Activated gamma-delta T cell (primary cell): ENCODE measurements around the gene GUK1.

Experiments used
- DNase-seq: peaks from one replicate; lab custom pipeline; 2025; lab: John Stamatoyannopoulos, UW

Gene GUK1

DNA sequence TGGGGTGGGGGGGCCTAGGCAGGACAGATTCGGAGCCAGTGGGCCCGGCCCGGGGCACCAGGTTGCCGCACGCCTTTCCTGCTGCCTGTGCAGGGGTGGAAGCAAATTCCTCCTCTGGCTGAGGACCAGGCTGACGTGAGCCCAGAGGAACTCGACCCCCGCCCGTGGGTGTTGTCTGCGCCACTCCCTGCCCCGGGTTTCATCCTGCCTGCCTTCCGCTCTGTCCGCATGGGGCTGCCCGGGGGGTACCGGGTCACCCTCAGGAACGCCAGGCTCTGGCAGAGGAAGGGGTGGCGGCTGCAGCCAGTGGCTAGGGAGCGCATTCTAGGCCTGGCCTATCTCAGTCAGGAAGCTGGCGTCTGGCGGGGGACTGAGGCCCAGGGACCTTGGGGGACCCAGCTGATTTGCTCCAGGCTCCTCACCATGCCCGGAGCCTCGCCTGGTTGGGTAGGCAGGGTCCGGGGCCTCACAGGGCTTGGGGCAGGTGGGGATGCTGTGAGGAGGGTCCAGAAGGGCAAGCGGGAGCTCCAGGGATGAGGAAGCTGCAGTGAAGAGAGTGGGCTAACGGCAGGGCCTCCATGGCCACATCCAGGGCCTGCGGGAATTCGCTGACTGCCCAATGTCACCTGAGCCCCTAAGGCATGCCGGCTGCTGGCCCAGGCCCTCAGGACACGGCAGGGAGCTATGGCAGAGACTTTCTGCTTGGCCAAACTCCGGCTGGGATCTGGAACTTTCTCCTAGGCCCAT, 23.1 kb downstream of the GUK1 start:
- DNase-seq = no peak

DNA sequence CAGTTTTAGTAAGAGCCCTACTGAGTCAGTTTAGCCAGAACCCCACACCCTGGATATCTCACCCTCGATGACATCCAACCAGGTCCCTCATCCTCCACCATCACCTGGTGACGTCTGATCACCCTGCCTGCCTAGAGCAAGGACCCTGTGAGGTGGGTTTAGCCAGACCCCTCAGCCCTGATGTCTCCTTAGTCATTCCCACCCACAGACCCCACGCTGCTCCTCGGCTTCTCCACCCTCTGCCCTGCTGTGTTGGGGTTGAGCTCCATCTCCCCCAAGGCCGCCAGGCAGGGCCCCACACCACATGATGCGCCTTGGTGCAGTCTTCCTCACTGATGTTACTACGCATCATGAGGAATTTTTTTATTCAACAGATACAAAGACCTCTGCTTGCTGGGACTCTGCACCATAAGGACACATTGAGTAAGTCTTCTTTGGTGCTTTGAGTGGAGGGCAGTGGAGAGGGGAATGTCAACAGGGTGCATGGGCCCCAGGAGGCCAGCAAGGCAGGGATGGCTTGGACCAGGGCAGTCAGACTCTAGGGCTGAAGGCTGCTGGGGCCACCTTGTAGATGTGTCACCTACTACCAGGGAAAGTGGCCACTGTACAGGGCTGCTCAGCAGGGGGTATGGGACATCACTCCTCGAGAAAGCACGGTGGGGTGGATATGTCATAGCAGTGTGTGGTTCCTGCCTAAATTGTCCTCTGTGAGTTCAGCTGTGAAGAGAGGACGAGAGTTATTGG, 23.9 kb downstream of the GUK1 start:
- DNase-seq = no peak

DNA sequence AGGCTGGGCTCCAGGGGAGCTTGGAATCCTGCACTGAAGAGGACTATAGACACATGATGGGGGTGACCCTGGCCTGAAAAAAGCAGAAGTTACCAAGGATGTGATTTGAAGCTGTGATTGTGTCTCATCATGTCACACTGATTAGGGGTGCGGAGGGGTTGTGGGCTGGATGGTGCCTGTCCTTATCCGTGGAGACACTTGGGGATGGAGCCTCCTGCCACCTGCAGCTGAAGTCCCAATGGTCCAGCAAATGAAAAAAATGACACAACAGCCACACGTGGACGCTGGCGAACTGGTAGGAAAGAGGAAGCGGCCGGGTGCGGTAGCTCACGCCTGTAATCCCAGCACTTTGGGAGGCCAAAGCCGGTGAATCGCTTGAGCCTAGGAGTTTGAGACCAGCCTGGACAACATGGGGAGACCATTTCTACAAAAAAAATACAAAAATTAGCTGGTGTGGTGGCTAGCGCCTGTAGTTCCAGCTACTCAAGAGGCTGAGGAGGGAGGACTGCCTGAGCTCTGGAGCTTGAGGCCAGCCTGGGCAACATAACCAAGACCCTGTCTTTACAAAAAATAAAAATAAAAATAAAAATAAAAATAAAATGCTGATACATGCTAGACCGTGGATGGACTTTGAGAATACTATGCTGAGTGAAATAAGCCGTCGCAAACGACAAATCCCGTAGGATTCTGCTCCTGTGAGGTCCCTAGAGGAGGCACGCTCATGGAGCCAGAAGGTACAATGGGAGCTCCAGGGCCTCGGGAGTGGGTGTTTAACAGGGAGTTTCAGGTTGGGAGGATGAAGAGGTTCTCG, 24.7 kb downstream of the GUK1 start:
- no peak for DNase-seq

DNA sequence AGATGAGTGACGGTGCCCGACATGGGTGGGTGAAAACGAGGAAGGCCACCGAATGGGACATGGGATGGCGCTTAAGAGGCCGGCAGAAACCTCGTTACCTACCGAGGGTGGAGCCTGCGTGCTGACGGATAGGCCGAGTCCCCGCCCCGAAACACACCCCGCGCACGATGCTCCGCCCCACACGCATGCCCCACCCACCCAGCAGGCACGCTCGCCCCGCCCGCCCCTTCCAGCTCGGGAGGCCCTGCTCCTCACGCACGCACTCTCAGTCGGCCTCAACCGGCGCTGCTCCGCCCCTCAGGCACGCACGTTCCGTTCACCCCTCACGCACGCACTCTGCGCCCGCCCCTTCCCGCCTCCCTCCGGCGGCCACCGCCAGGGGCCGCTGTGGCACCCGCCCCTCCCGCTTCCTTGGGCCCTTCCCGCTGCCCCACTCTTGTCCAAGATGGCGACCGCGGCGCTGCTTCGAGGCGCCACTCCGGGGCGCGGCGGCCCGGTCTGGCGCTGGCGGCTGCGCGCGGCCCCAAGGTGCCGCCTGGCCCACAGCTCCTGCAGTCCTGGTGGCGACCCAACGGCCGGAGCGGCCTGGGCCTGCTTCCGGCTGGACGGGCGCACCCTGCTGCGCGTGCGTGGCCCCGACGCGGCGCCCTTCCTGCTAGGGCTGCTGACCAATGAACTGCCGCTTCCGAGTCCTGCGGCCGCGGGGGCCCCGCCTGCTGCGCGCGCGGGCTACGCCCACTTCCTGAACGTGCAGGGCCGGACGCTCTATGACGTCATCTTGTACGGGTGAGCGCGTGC, 25.5 kb downstream of the GUK1 start, which contains the start of gene IBA57:
IBA57 (plus strand) TSS at position 433 of the 798 bp plus-strand sequence; CDS start at position 446, 13 bp downstream.
- peak; percentile 100 for DNase-seq

DNA sequence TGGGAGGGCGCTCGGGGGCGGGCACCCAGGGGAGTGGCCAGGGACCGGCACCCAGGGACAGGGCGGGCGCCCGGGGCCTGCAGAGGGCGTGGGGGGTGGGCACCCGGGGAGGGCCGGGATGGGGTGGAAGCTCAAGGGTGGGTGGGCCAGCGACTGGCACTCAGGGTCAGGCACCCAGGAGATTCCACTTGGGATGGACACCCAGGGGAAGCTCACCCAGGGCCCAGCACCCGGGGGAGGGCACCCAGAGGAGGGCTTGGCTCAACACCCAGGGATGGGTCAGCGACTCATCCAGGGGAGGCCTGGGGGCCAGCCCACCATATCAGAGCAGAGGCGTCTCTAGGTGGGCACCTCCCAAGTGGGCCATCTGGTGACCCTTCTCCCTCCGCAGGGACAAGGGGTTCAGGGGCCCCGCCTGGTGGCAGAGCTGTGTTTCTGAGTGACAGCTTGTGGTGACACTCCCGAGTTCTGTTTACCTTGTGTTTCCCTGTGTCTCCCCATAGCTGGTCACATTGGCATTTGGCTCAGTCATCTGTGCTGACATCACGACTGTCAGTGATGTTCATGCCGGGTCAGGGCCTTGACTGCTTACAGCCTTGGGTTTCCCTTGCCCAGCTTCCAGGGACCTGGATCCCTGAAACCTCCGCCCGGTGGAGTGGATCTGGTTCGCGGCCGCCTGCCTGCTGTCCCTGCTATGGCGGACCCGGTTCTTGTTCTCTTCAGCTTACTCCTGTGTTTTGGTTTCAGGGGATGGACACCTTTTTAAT, 26.3 kb downstream of the GUK1 start:
- no peak for DNase-seq

DNA sequence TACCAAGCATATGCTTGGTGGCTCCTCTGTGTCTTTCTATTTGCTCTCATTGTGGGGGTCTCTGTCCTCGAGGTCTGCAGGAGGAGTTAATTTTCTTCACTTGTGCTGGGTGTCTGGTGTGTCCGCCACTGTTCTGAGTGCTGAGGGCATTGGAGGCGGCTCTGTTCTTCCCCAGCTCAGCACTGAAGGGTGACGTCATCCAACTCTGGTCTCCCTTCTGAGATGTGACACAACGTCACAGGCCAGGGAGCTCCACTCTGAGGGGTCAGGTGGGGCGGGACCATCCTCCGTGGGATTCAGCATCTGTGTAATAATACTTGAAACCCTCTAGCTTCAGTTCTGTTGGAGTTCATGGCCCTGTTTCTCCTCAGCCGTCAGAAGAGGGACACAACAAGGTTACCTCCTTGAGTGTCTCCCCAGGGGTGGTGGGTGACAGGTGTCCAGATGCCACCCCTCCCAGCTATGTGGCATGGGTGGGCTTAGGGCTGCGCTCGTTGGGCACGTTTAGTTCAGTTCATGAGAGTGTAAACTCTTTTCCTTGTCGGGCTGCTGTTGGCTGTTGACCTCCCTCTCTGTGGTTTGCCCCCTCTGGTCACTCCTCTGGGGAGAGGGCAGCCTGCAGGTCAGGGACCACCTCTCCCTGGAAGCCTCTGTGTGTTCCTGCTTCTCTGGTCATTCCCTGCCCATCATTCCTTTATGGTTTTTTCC, 28.6 kb downstream of the GUK1 start:
- DNase-seq = no peak

DNA sequence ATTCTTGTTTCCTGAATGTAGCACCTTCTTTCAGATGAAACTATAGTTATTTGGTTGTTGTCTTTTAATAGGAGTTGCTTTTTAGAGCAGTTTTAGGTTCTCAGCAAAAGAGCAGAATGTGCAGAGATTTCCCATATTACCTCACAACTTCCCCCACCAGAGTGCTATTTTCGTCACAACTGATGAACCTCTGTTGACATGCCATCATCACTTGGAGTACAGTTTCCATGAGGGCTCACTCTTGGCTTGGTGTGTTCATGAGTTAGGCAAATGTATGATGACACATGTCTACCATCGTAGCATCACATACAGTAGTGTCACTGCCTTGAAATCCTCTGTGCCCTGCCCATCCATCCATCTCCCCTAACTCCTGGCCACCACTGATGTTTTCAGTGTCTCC, 29.3 kb downstream of the GUK1 start:
- no peak for DNase-seq

DNA sequence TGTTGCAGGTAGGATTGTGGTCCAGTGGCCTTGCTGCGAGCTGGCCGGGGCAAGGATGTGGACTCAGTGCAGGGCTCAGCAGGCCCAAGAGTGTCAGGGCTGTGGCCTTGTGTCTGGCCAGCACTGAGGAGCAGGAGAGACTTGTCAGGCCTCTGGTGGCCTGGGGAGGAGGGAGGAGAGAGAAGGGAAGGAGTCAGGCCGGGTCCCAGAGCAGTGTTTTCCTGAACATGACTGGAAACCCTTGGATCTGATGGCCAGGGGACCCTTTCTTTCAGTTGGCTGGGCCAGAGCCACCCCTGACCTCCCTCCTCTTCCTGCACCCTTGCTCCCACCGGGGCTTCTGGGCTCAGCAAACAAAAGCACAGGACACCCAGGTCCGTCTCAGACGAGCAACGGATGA, 30.6 kb downstream of the GUK1 start:
- no peak for DNase-seq

DNA sequence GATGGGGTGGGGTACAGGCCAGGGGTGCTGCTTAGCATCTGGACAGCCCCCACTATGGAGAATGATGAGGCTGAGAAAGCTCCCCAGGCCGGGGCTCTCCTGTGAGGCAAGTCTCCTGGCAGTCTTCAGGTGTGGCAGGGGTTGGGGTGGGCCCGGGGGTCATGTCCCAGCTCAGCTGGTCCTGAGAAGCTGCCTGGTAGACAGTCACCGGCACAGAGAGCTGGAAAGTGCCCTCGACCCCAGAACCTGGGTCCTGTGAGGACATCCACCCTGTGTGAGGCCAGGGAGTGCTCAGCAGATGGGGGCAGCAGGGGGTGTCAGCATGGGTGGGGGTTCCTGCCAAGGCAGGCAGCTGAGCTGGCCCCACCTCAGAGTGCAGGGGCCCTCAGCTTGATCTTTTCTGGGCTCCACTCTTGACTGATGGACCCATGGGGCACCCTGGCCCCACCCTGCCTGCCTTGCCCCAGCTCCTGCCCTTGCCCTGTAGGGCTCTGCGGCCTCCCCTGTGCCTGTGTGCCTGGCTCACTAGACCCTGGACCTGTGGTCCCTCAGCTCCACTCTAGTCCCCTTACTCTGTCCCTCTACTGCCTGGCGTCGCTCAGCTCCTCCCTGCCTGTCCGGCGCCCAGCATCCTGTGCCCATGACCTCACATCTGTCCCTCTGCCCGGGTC, 31.3 kb downstream of the GUK1 start:
- no peak for DNase-seq

DNA sequence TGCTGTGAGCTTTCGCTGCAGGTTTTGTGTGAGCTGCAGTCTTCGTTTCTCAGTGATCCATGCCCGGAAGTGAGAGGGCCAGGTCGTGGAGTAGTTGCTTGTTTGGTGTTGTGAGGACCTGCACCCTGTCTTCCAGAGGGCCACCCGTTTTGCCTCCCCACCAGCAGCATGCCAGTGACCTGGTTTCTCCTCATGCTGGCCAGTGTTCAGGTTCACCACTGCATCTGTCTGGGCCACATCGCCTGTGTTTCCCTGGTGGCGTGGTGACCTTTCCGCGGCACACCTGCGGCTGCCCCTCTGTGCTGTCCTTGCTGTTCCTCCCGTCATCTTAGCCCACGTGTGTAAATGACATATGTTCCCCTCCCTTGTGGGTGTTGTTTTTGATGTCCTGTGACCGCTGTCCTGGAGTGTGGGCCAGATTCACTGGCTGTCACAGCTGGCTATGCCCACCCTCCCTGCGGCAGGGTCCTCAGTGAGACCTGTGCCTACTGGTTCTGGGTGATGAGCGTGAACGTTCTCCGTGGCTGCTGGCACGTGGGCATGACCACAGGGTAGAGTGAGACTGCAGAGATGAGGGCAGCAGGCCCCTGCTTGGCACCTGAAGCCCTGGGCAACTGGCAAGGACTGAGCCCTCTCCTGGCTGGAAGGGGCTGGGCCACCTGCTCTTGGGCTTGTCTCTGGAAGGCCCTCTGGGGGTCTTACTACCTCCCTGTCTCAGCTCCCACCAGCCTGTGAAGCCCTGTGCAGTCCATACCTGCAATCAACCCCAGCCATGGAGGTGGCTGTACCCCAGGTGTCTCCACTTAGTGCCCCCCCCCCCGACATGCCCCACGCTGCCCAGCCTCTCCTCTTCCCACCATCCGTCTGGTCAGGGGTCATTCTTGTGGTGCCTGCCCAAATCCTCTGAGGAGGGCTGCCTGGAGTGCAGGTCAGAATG, 32.8 kb downstream of the GUK1 start:
- DNase-seq = no peak

DNA sequence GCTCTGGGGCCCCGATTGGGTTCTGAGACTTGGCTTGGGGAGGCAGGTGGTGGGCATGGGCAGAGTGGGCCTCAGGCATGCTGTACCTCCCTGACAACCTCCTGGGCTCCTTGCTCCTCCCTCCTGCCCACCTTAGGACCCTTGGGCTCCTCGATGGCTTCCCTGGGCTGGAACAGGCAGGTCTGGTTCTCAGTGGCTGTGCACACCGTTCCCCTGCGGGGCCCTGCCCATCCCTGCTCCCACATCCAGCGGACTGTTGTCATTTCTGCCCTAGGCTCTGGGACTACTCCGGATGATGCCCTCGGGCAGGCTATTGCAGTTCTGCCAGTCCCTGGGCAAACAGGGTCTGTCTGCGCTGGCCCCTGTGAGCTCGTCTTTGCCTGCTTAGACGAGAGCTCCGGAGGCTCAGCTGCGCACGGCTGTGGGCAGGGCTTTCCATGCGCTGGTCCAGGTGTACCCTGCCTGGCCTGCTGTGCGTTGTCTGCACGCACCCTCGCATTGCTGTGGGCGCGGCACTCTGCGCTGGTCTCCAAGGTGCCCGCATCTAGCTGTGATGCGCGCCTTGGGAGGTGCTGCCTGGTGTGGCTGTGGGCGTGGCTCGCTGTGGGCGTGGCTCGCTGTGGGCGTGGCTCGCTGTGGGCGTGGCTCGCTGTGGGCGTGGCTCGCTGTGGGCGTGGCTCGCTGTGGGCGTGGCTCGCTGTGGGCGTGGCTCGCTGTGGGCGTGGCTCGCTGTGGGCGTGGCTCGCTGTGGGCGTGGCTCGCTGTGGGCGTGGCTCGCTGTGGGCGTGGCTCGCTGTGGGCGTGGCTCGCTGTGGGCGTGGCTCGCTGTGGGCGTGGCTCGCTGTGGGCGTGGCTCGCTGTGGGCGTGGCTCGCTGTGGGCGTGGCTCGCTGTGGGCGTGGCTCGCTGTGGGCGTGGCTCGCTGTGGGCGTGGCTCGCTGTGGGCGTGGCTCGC, 33.7 kb downstream of the GUK1 start:
- peak; percentile 30 for DNase-seq

DNA sequence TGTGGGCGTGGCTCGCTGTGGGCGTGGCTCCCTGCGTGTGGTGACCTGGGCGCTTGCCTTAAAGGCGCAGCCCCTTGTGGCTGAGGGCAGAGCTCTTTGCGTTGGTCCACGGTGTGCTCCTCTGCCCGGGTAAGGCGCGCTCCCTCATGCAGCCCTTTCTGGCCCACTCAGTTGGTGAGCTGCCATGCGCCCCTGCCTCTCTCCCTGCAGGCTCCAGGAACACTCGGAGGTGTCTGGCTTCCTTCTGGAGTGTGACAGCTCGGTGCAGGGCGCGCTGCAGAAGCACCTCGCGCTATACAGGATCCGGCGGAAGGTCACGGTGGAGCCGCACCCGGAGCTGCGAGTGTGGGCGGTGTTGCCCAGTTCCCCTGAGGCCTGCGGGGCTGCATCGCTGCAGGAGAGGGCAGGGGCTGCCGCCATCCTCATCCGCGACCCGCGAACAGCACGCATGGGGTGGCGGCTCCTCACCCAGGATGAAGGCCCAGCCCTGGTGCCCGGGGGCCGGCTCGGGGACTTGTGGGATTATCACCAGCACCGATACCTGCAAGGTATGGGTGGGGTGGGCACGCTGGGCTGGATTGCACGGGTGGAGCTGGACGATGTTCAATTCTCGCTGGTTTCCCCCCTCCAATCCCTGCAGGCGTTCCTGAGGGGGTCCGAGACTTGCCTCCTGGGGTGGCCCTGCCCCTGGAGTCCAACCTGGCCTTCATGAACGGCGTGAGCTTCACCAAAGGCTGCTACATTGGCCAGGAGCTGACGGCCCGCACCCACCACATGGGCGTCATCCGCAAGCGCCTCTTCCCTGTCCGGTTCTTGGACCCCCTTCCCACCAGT, 34.6 kb downstream of the GUK1 start:
- DNase-seq = peak; percentile 35

DNA sequence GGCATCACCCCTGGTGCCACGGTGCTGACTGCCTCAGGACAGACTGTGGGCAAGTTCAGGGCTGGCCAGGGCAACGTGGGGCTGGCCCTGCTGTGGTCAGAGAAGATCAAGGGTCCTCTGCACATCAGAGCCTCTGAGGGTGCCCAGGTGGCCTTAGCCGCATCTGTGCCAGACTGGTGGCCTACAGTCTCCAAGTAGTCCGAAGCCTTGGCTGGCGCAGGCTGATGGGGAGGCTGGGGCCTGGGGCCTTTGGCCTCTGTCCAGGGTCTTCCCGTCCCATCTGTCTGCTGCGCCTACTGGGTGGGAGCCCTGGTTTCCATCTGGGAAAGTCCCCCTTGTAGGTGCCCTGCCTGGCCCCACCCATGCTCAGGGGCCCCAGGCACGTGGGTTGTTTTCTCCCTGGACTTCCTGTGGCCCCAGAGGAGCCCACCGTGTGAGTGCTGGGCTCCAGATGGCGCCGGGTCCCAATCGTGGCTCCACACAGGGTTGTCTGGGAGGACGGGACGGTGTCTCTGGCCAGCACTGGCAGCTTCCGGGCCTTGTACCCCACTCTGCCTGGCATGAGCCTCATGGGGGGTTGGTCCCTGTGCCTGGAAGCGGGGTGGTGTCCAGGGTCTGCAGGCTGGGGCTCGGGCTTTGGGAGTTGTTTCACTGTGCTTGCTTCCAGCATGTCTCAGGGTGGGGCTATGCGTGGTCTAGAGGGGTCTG, 35.4 kb downstream of the GUK1 start:
- DNase-seq = no peak

DNA sequence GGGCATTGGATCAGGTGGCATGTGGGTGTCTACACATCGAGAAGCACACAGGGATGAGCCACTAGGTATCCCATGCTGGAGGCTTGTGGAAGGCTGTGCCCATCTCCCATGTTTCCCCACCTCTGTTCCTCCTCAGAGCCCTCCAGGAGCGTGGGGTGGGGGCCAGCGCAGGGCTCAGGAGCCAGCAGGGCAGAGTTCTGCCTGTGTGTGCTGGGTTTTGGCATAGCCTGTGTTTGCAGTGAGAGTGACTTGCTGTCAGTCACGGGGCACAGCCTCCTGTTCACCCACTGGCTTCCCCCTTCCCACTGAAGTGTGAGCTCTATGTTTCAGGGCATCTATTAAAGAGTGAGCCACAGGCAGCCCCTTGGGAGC, 35.9 kb downstream of the GUK1 start:
- no peak for DNase-seq

DNA sequence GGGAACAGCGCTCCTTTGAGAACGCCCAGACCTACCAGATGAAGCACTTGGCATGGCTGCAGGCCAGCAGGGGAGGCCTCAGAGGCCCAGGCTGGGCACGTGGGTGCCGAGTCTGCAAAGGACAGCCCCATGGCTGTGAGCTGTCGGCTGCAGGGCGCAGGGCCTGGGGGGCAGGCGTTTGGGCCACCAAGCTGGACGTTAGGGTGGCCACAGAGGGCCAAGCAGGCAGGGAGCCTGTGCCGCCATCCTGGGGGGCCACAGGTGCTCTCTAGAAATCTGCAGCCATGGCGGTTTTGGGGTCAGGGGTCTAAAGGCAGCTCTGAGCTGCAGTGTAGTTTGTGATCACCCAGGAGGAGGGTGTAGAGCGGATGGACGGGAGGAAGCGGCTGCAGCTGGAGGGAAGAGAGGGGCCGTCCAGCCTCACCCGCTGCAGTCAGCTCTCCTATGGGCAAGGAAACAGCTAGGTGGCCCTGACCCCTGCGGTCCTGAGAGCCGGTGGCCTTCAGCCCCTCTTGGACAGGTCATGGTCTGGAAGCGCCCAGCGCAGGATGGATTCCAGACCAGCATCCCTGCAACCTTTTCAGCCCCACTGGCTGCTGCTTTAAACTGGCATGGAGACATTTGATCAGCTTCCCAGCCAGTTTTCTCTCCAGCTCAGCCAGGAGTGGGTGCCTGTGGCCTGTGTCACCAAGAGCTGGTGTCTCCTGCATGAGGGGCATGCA, 36.5 kb downstream of the GUK1 start:
- DNase-seq = no peak

DNA sequence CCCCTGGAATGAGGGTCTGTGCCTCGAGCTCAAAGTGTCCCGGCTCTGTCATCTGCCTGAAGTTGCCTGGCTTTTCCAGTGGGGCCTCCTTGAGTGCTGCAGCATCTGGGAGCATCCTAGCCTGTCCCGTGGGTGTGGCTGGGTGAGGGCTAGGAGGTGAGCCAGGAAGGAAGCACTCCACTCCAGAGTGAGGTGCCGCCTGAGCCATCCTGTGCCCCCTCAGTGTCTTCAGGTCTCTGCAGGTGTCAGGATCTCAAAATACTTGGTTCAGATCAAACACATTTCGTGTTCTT, 37.0 kb downstream of the GUK1 start:
- no peak for DNase-seq
